BLaER1 treated with 17β-estradiol and CSF1 and Interleukin-3, amounts not matched to agents 10 nM and 100 nM (cell line): ENCODE data around the gene CELSR1.

Experiments used
- H3K27ac ChIP-seq, 11 experiments: shearing (Covaris generic); formaldehyde crosslinking; 2 replicates each; pipeline ENCODE4 v1.8.1; 2022
- H3K27me3 ChIP-seq, 11 experiments: shearing (Covaris generic); formaldehyde crosslinking; 2 replicates each; pipeline ENCODE4 v1.8.1; 2022
- H3K36me3 ChIP-seq, 11 experiments: shearing (Covaris generic); formaldehyde crosslinking; 2 replicates each; pipeline ENCODE4 v1.8.1; 2022
- H3K4me1 ChIP-seq, 10 experiments: shearing (Covaris generic); formaldehyde crosslinking; 2 replicates each; pipeline ENCODE4 v1.8.1; 2022
- H3K4me2 ChIP-seq, 11 experiments: shearing (Covaris generic); formaldehyde crosslinking; 2 replicates each; pipeline ENCODE4 v1.8.1; 2022
- H3K4me3 ChIP-seq, 10 experiments: shearing (Covaris generic); formaldehyde crosslinking; 2 replicates each; pipeline ENCODE4 v1.8.1; 2022
- H3K9ac ChIP-seq, 11 experiments: shearing (Covaris generic); formaldehyde crosslinking; 2 replicates each; pipeline ENCODE4 v1.8.1; 2022
- H3K9me3 ChIP-seq, 11 experiments: shearing (Covaris generic); formaldehyde crosslinking; replicated peaks in 1 of 11; 2 replicates each; pipeline ENCODE4 v1.8.1; 2022
- H4K20me1 ChIP-seq, 11 experiments: shearing (Covaris generic); formaldehyde crosslinking; 2 replicates each; pipeline ENCODE4 v1.8.1; 2022
- Cebpa-rat ChIP-seq, 11 experiments: shearing (Covaris generic); IDR thresholded peaks; 2 replicates each; pipeline ENCODE4 v1.8.1; 2022

Gene CELSR1

GRCh38 chr22:46369716-46370583 is 167.5 kb downstream of the CELSR1 start:
- Histone ChIP-seq H3K4me1 (peaks cover 24 to 52% (median 45%) of the 10 kb centered on the region in 10 experiments), H3K36me3 (no peaks in the 10 kb centered on the region), H3K27ac (no peak overlapping the region), H3K9ac (no peak overlapping the region), H3K4me3 (no peak overlapping the region), H4K20me1 (peaks cover 0 to 78% (median 37%) of the 10 kb centered on the region in 11 experiments; a peak in 19 of 22 replicates), H3K4me2 (no peak overlapping the region), H3K27me3 (peaks cover 21 to 71% (median 49%) of the 10 kb centered on the region in 11 experiments), H3K9me3 (peaks cover 0 to 1% (median 0%) of the 10 kb centered on the region in 11 experiments; a peak in 3 of 22 replicates)
- no peak for TF ChIP-seq Cebpa-rat (IDR thresholded peaks at IDR 0.05)

GRCh38 chr22:46368871-46369715 is 168.3 kb downstream of the CELSR1 start:
- Histone ChIP-seq H3K4me1 (peaks cover 23 to 52% (median 45%) of the 10 kb centered on the region in 10 experiments), H3K9ac (no peak overlapping the region), H3K27me3 (peaks cover 30 to 77% (median 50%) of the 10 kb centered on the region in 11 experiments), H3K4me2 (no peak overlapping the region), H4K20me1 (peaks cover 0 to 78% (median 37%) of the 10 kb centered on the region in 11 experiments; a peak in 19 of 22 replicates), H3K36me3 (no peaks in the 10 kb centered on the region), H3K27ac (no peak overlapping the region), H3K4me3 (no peak overlapping the region), H3K9me3 (no peaks in the 10 kb centered on the region)
- TF ChIP-seq Cebpa-rat (IDR thresholded peaks at IDR 0.05), result no peak

- H3K4me1 ChIP-seq, result peaks cover 17 to 52% (median 45%) of the 10 kb centered on the region in 10 experiments
- no peaks in the 10 kb centered on the region for H3K9me3 ChIP-seq
- H4K20me1 ChIP-seq, result peaks cover 0 to 78% (median 38%) of the 10 kb centered on the region in 11 experiments; a peak in 19 of 22 replicates
- no peak overlapping the region for H3K9ac ChIP-seq
- no peak for TF ChIP-seq Cebpa-rat (IDR thresholded peaks at IDR 0.05)
- no peak overlapping the region for H3K27ac ChIP-seq
- H3K36me3 ChIP-seq, result no peaks in the 10 kb centered on the region
- peaks cover 36 to 83% (median 52%) of the 10 kb centered on the region in 11 experiments for H3K27me3 ChIP-seq
- H3K4me2 ChIP-seq, result 0 out of 22 replicates have a peak overlapping the region, but pooled peaks of 1 of the 11 experiments have one; percentile 0
- H3K4me3 ChIP-seq, result no peak overlapping the region
Observed at GRCh38 chr22:46368422-46368821, 169.0 kb downstream of the CELSR1 start.

- Histone ChIP-seq H3K4me1 (peaks cover 17 to 52% (median 46%) of the 10 kb centered on the region in 10 experiments), H3K27ac (no peak overlapping the region), H3K27me3 (peaks cover 36 to 86% (median 56%) of the 10 kb centered on the region in 11 experiments), H3K9ac (no peak overlapping the region), H3K4me2 (peak overlapping the region in 9 of 11 experiments; percentile 39 to 81 (median 67); a peak in 18 of 22 replicates), H3K9me3 (no peaks in the 10 kb centered on the region), H3K4me3 (no peak overlapping the region), H3K36me3 (no peaks in the 10 kb centered on the region), H4K20me1 (peaks cover 0 to 81% (median 43%) of the 10 kb centered on the region in 11 experiments; a peak in 19 of 22 replicates)
- TF ChIP-seq Cebpa-rat (IDR thresholded peaks at IDR 0.05), result no peak
Observed at GRCh38 chr22:46367707-46368191, 169.7 kb downstream of the CELSR1 start.

- Histone ChIP-seq H3K9me3 (no peaks in the 10 kb centered on the region), H3K27me3 (peaks cover 36 to 89% (median 61%) of the 10 kb centered on the region in 11 experiments), H3K4me1 (peaks cover 20 to 56% (median 48%) of the 10 kb centered on the region in 10 experiments), H3K27ac (no peak overlapping the region), H4K20me1 (peaks cover 0 to 84% (median 48%) of the 10 kb centered on the region in 11 experiments; a peak in 19 of 22 replicates), H3K4me2 (peak overlapping the region in 9 of 11 experiments; percentile 39 to 81 (median 67); a peak in 18 of 22 replicates), H3K4me3 (no peak overlapping the region), H3K9ac (no peak overlapping the region; a peak in 1 of 22 replicates), H3K36me3 (no peaks in the 10 kb centered on the region)
- TF ChIP-seq Cebpa-rat (IDR thresholded peaks at IDR 0.05), result no peak
Observed at GRCh38 chr22:46366801-46367706, 170.4 kb downstream of the CELSR1 start.

DNA sequence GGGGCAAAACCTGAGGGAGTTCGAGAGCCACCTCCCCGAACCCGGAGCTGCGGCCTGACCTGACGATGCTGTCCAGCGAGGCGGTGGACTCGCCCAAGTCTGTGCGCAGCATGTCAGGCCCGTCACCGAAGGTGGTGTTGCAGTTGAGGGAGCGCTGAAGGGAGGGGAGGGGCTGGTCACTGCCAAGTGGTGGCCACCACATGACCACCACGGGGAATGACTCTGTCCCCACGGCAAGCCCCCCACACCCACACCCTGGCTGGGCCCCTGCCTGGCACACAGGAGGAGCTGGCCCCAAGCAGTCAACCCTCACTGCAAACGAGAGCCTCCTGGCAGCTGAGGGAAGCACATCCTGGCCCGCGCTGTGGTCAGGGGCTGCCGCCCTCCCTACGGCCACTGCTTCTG is 171.1 kb downstream of the CELSR1 start:
- H3K4me2 ChIP-seq, result peak overlapping the region in 8 of 11 experiments; percentile 41 to 81 (median 68); a peak in 11 of 22 replicates
- TF ChIP-seq Cebpa-rat (IDR thresholded peaks at IDR 0.05), result no peak
- no peaks in the 10 kb centered on the region for H3K36me3 ChIP-seq
- no peak overlapping the region for H3K4me3 ChIP-seq
- H3K9ac ChIP-seq, result no peak overlapping the region
- H3K27ac ChIP-seq, result no peak overlapping the region
- peaks cover 0 to 91% (median 55%) of the 10 kb centered on the region in 11 experiments; a peak in 19 of 22 replicates for H4K20me1 ChIP-seq
- peaks cover 36 to 94% (median 67%) of the 10 kb centered on the region in 11 experiments for H3K27me3 ChIP-seq
- peaks cover 20 to 61% (median 54%) of the 10 kb centered on the region in 10 experiments for H3K4me1 ChIP-seq
- no peaks in the 10 kb centered on the region for H3K9me3 ChIP-seq

GRCh38 chr22:46365166-46365624 is 172.2 kb downstream of the CELSR1 start:
- no peaks in the 10 kb centered on the region for H3K9me3 ChIP-seq

More at GRCh38 chr22:46365166-46365624, 172.2 kb downstream of the CELSR1 start:
- no peak for TF ChIP-seq Cebpa-rat (IDR thresholded peaks at IDR 0.05)
- H3K4me2 ChIP-seq, result peak overlapping the region; percentile 41 to 95 (median 90); a peak in 21 of 22 replicates
- peak overlapping the region in 1 of 10 experiments; percentile 17; a peak in 1 of 20 replicates for H3K4me3 ChIP-seq
- peaks cover 0 to 81% (median 59%) of the 10 kb centered on the region in 11 experiments; a peak in 19 of 22 replicates for H4K20me1 ChIP-seq
- no peak overlapping the region for H3K27ac ChIP-seq
- H3K27me3 ChIP-seq, result peaks cover 36 to 82% (median 69%) of the 10 kb centered on the region in 11 experiments
- H3K4me1 ChIP-seq, result peaks cover 20 to 61% (median 54%) of the 10 kb centered on the region in 10 experiments
- H3K36me3 ChIP-seq, result peaks cover 0 to under 1% (median 0%) of the 10 kb centered on the region in 11 experiments; a peak in 1 of 22 replicates
- peak overlapping the region in 2 of 11 experiments; percentile 1 to 30; a peak in 1 of 22 replicates for H3K9ac ChIP-seq
